GM10266 (cell line): ENCODE measurements around the gene CAPZA1.

Experiments
- DNase-seq: peaks from one replicate; pipeline ENCODE4 v3.0.0; 2012; ENCODE audit errors: extremely low spot score
- CTCF ChIP-seq: IDR thresholded peaks from 2 replicates; pipeline ENCODE4 v1.5.1; 2012; ENCODE audit warnings: mild to moderate bottlenecking, low read depth; ENCODE audit not compliant: control insufficient read depth, insufficient read depth; ENCODE audit errors: missing control alignments

The CAPZA1 gene

DNA sequence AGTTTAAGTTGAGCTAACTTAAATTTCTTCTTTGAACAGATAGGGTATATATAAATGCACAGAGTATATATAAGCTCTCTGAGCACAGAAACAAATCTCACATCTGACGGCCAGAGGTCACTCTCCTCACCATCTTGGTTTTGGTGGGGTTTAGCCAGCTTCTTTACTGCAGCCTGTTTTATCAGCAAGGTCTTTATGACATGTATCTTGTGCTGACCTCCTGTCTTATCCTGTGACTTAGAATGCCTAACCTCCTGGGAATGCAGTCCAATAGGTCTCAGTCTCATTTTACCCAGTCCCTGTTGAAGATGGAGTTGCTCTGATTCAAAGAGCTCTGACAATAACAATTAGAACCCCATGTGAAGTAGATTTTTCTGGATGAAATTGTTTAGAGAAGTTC, 53.2 kb downstream of the CAPZA1 start:
- no peak for DNase-seq
- no peak for TF ChIP-seq CTCF

GRCh38 chr1:112673592-112674439, 54.2 kb downstream of the CAPZA1 start:
- no peak for DNase-seq
- peak; percentile 41 for TF ChIP-seq CTCF

- DNase-seq = peak; percentile 81
- TF ChIP-seq CTCF = no peak
Observed at GRCh38 chr1:112674440-112674985, 54.9 kb downstream of the CAPZA1 start, which contains the start of gene MOV10. MOV10 (plus strand) TSS chr1:112674659; CDS start chr1:112674913, 254 bp downstream.

- peak; percentile 57 for DNase-seq
- TF ChIP-seq CTCF = no peak
Observed at GRCh38 chr1:112674986-112675727, 55.5 kb downstream of the CAPZA1 start.

DNA sequence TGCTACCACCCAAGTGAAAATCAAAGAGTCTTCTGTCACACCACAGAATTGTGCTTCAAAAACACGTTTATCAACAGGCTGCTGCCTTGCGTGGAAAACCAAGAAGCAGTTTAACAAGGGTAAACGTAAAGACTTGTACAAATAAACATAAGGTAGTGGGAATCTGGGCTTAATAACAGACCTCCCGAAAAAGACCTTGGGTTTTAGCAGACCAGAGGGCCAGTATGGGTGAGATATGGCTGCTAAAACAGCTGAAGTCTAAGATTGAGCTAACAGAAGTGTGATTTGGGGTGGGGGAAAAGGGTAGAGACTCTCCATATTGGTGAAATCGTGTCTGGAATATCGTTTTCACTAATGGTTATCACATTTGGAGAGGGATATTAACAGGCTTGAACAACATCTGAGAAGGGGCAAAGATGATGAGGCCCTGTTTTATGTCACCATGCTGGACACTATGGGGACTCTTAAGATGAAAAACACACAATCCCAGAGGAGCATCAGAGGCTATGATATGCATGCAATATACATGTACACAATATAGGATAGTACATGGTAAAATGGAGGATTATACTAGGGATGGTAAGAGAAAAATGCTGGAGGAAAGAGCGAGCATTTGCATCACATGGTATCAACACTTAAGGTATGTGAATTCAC, 56.2 kb downstream of the CAPZA1 start:
- DNase-seq = no peak
- no peak for TF ChIP-seq CTCF

GRCh38 chr1:112676543-112676942, 56.9 kb downstream of the CAPZA1 start:
- DNase-seq = no peak
- no peak for TF ChIP-seq CTCF
